Neural crest cell (in vitro differentiated cells): ENCODE data around the gene MTHFD2L. TPM values are rescaled to one million over a fixed set of nuclear protein-coding genes. Genes with fewer than 3 reads are reported as not detected.

Source experiments
- DNase-seq: peaks from one replicate; pipeline ENCODE4 v3.0.0; 2021; ENCODE audit warnings: low read depth, mixed read lengths, low spot score
- H3K27ac Mint-ChIP-seq: one replicate; pipeline ENCODE4 v1.8.0; 2021; ENCODE audit warnings: mild to moderate bottlenecking, mixed read lengths; ENCODE audit not compliant: unreplicated experiment
- H3K27me3 Mint-ChIP-seq: 2 replicates; pipeline ENCODE4 v1.8.0; 2021; ENCODE audit warnings: low read depth, mild to moderate bottlenecking, mixed read lengths
- H3K36me3 Mint-ChIP-seq: 2 replicates; pipeline ENCODE4 v1.8.0; 2021; ENCODE audit warnings: low read depth, mild to moderate bottlenecking, mixed read lengths
- H3K4me1 Mint-ChIP-seq: 2 replicates; pipeline ENCODE4 v1.8.0; 2021; ENCODE audit warnings: mixed read lengths
- H3K4me3 Mint-ChIP-seq: one replicate; pipeline ENCODE4 v1.8.0; 2021; ENCODE audit warnings: mild to moderate bottlenecking, mixed read lengths
- H3K9me3 Mint-ChIP-seq: 2 replicates; pipeline ENCODE4 v1.8.0; 2021; ENCODE audit warnings: mixed read lengths
- CTCF ChIP-seq: fragments of 200-600 bp; sonication (generic); conservative IDR thresholded peaks from 2 replicates; pipeline ENCODE4 v1.5.0; 2021; ENCODE audit warnings: antibody characterized with exemption, mild to moderate bottlenecking
- total RNA-seq: library from RNA; stranded (reverse); gene quantifications from 2 replicates; pipeline ENCODE4 v1.2.1, GENCODE V29; 2021

MTHFD2L gene
- total RNA-seq, 1 donor from 2014 or later = 19.9 TPM

- H3K4me1 Mint-ChIP-seq = no peaks in the 10 kb centered on the region
- TF ChIP-seq CTCF = no peak
- H3K27ac Mint-ChIP-seq = no peak overlapping the region
- H3K9me3 Mint-ChIP-seq = no peaks in the 10 kb centered on the region
- H3K36me3 Mint-ChIP-seq = no peaks in the 10 kb centered on the region
- no peak for DNase-seq
- no peak overlapping the region for H3K4me3 Mint-ChIP-seq
- H3K27me3 Mint-ChIP-seq = no peaks in the 10 kb centered on the region
Observed at GRCh38 chr4:74331252-74331651, 173.3 kb downstream of the MTHFD2L start.

GRCh38 chr4:74331944-74332343 is 174.0 kb downstream of the MTHFD2L start:
- no peak for DNase-seq
- Mint-ChIP-seq H3K36me3 (no peaks in the 10 kb centered on the region), H3K4me3 (no peak overlapping the region), H3K4me1 (no peaks in the 10 kb centered on the region), H3K9me3 (no peaks in the 10 kb centered on the region), H3K27ac (no peak overlapping the region), H3K27me3 (no peaks in the 10 kb centered on the region)
- no peak for TF ChIP-seq CTCF

- DNase-seq = no peak
- H3K9me3 Mint-ChIP-seq = no peaks in the 10 kb centered on the region
- no peaks in the 10 kb centered on the region for H3K36me3 Mint-ChIP-seq
- H3K27me3 Mint-ChIP-seq = no peaks in the 10 kb centered on the region
- H3K4me1 Mint-ChIP-seq = no peaks in the 10 kb centered on the region
- no peak for TF ChIP-seq CTCF
- peak overlapping the region; percentile 10 for H3K27ac Mint-ChIP-seq
- H3K4me3 Mint-ChIP-seq = no peak overlapping the region
Observed at GRCh38 chr4:74334636-74335035, 176.7 kb downstream of the MTHFD2L start.

- no peak for DNase-seq
- peaks cover 4% of the 10 kb centered on the region for H3K9me3 Mint-ChIP-seq
- H3K4me1 Mint-ChIP-seq = no peaks in the 10 kb centered on the region
- no peak for TF ChIP-seq CTCF
- no peak overlapping the region for H3K4me3 Mint-ChIP-seq
- H3K27ac Mint-ChIP-seq = no peak overlapping the region
- H3K36me3 Mint-ChIP-seq = no peaks in the 10 kb centered on the region
- no peaks in the 10 kb centered on the region for H3K27me3 Mint-ChIP-seq
Observed at GRCh38 chr4:74335341-74336021, 177.6 kb downstream of the MTHFD2L start.

GRCh38 chr4:74338792-74339333 is 180.9 kb downstream of the MTHFD2L start:
- DNase-seq = no peak
- peaks cover 5% of the 10 kb centered on the region for H3K36me3 Mint-ChIP-seq
- no peak overlapping the region for H3K4me3 Mint-ChIP-seq
- no peak overlapping the region for H3K27ac Mint-ChIP-seq
- H3K27me3 Mint-ChIP-seq = no peaks in the 10 kb centered on the region
- H3K4me1 Mint-ChIP-seq = no peaks in the 10 kb centered on the region
- TF ChIP-seq CTCF = no peak
- H3K9me3 Mint-ChIP-seq = peaks cover 15% of the 10 kb centered on the region
